ENCODE data around the gene THEMIS.

DNA sequence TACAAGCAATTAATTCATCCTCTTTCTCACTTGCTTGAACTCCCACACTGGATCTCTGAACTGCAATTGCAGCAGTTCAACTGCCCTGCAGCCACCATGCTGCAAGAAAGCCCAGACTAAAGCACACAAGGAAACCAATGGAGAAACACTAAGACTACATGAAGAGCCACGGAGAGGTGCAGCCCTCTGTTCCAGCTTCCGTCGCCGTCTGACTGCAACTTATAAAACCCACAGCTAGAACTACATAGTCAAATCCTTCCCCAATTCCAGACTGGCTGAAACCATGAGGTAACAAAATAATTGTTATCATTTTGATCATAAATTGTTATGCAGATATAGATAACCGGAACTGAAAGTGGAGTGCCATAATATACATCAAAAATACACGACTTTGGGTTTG is 21.1 kb upstream of the THEMIS start:
- no peak for TF ChIP-seq POLR2A (IDR thresholded peaks at IDR 0.05; ENCODE audit: low read depth, low read length)
- TF ChIP-seq POLR2AphosphoS5 (IDR thresholded peaks at IDR 0.05; ENCODE audit: low read depth, low read length): no peak
- no peak for TF ChIP-seq TAF1 (IDR thresholded peaks at IDR 0.05; ENCODE audit: borderline replicate concordance, low read depth, low read length)
